Measurements from ENCODE around the gene DEFB123. TPM values are rescaled to one million over a fixed set of nuclear protein-coding genes. Genes with fewer than 3 reads are reported as not detected.

Gene DEFB123
- total and polyA plus RNA-seq, 2 donors (not counting 1 experiment from before 2014, with no cell fraction given): not detected

DNA sequence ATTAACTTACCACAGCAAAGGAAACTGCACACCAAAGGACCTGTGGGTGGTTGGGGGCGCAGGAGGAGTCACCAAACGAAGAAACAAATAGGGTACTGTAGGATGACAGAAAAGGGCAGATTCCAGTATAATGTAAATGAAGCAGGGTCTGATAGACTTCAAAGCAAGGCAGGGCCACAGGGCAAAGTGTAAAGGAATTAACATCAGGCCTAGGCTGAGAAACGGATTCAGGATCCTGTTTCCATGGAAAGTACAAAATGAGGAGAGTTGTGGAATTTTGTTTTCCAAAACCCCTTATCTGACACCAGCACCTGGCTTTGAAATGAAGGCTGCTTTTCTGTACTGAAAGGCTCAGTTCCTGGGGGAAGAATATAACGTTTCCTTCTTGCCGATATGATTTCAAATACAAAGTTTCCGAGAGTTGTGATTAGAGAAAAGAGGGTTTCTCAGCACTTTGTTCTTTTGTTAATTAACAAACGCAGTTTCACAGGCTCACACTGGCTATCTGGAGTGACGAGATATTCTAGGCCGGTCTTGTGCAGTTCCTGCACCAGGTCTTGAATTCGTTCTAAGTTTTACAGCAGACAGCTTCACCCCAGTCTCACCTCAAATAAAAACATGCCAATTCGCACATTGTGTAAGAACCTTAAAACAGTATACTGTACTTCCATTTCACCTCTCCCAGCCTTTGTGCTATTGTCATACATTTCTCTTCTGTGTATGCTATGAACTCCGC lies 5.8 kb downstream of the DEFB123 start:
- Histone ChIP-seq H3K27me3 (ENCODE audit: control insufficient read depth, insufficient read depth, low read length) (no peaks in the 10 kb centered on the region), H3K27ac (ENCODE audit: insufficient read depth, low read length) (no peak overlapping the region), H3K4me3 (replicated peaks in 1 of 4; ENCODE audit: control extremely low read depth in 1 of 4, insufficient read depth in 1 of 4, low read depth in 3 of 4, low read length in 4 of 4) (no peak overlapping the region), H3K4me1 (ENCODE audit: control insufficient read depth, extremely low read depth, insufficient read depth, low read length) (no peaks in the 10 kb centered on the region), H3K9ac (ENCODE audit: insufficient read depth, low read length) (no peak overlapping the region), H3K36me3 (ENCODE audit: control insufficient read depth, insufficient read depth, low read length) (no peaks in the 10 kb centered on the region), H3K79me2 (ENCODE audit: control insufficient read depth, insufficient read depth, low read length) (no peaks in the 10 kb centered on the region), H2AFZ (ENCODE audit: low read length) (no peak overlapping the region), H4K20me1 (ENCODE audit: control insufficient read depth, extremely low read depth, insufficient read depth, low read length) (no peaks in the 10 kb centered on the region), H3K4me2 (ENCODE audit: extremely low read depth, insufficient read depth, low read length) (no peak overlapping the region), H3K9me3 (ENCODE audit: control insufficient read depth, insufficient read depth, low read depth, low read length) (no peaks in the 10 kb centered on the region)
- no peak for DNase-seq (ENCODE audit: low read depth in 2 of 2)
- TF ChIP-seq CTCF (conservative IDR thresholded peaks at IDR 0.05 in 1 of 2, IDR thresholded peaks at IDR 0.05 in 1 of 2; ENCODE audit: low read depth in 1 of 2, low read length in 2 of 2) (no peak), EZH2 (IDR thresholded peaks at IDR 0.05; ENCODE audit: low read length, missing control alignments) (no peak)

- H2AFZ ChIP-seq (ENCODE audit: low read length): no peak overlapping the region
- H3K9ac ChIP-seq (ENCODE audit: insufficient read depth, low read length): no peak overlapping the region
- DNase-seq (ENCODE audit: low read depth in 2 of 2): no peak
- no peak overlapping the region for H3K27ac ChIP-seq (ENCODE audit: insufficient read depth, low read length)
- H3K79me2 ChIP-seq (ENCODE audit: control insufficient read depth, insufficient read depth, low read length): no peaks in the 10 kb centered on the region
- H3K9me3 ChIP-seq (ENCODE audit: control insufficient read depth, insufficient read depth, low read depth, low read length): no peaks in the 10 kb centered on the region
- H3K36me3 ChIP-seq (ENCODE audit: control insufficient read depth, insufficient read depth, low read length): no peaks in the 10 kb centered on the region
- no peaks in the 10 kb centered on the region for H3K4me1 ChIP-seq (ENCODE audit: control insufficient read depth, extremely low read depth, insufficient read depth, low read length)
- no peaks in the 10 kb centered on the region for H4K20me1 ChIP-seq (ENCODE audit: control insufficient read depth, extremely low read depth, insufficient read depth, low read length)
- no peaks in the 10 kb centered on the region for H3K27me3 ChIP-seq (ENCODE audit: control insufficient read depth, insufficient read depth, low read length)
- no peak overlapping the region for H3K4me2 ChIP-seq (ENCODE audit: extremely low read depth, insufficient read depth, low read length)
- TF ChIP-seq CTCF (conservative IDR thresholded peaks at IDR 0.05 in 1 of 2, IDR thresholded peaks at IDR 0.05 in 1 of 2; ENCODE audit: low read depth in 1 of 2, low read length in 2 of 2) (no peak), EZH2 (IDR thresholded peaks at IDR 0.05; ENCODE audit: low read length, missing control alignments) (no peak)
- no peak overlapping the region for H3K4me3 ChIP-seq (replicated peaks in 1 of 4; ENCODE audit: control extremely low read depth in 1 of 4, insufficient read depth in 1 of 4, low read depth in 3 of 4, low read length in 4 of 4)
These were observed 9.3 kb downstream of the DEFB123 start for GRCh38 chr20:31449511-31450414.

DNA sequence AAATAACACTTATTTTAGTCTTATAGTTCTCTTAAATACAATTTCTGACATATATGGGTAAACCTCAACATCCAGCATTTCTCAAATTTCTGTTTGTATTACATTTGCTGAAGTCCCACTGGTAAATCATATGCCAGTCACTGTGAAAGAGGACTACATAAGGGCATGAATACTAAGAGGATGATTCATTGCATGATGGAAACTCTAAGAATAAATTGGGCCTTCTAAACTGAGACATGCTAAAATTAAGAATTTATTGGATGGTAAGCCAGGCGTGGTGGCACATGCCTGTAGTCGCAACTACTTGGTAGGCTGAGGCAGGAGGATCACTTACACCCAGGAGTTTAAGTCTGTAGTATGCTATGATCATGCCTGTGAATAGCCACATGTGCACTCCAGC lies 12.1 kb downstream of the DEFB123 start:
- H3K4me1 ChIP-seq (ENCODE audit: control insufficient read depth, extremely low read depth, insufficient read depth, low read length): no peaks in the 10 kb centered on the region
- H3K27me3 ChIP-seq (ENCODE audit: control insufficient read depth, insufficient read depth, low read length): no peaks in the 10 kb centered on the region
- no peak overlapping the region for H3K4me2 ChIP-seq (ENCODE audit: extremely low read depth, insufficient read depth, low read length)
- H3K36me3 ChIP-seq (ENCODE audit: control insufficient read depth, insufficient read depth, low read length): no peaks in the 10 kb centered on the region
- no peaks in the 10 kb centered on the region for H4K20me1 ChIP-seq (ENCODE audit: control insufficient read depth, extremely low read depth, insufficient read depth, low read length)
- H3K79me2 ChIP-seq (ENCODE audit: control insufficient read depth, insufficient read depth, low read length): no peaks in the 10 kb centered on the region
- H2AFZ ChIP-seq (ENCODE audit: low read length): no peak overlapping the region
- H3K9me3 ChIP-seq (ENCODE audit: control insufficient read depth, insufficient read depth, low read depth, low read length): no peaks in the 10 kb centered on the region
- peak in 1 of 2 donors; percentile 3 for DNase-seq (ENCODE audit: low read depth in 2 of 2)
- no peak overlapping the region for H3K27ac ChIP-seq (ENCODE audit: insufficient read depth, low read length)
- H3K4me3 ChIP-seq (replicated peaks in 1 of 4; ENCODE audit: control extremely low read depth in 1 of 4, insufficient read depth in 1 of 4, low read depth in 3 of 4, low read length in 4 of 4): no peak overlapping the region
- TF ChIP-seq EZH2 (IDR thresholded peaks at IDR 0.05; ENCODE audit: low read length, missing control alignments) (no peak), CTCF (conservative IDR thresholded peaks at IDR 0.05 in 1 of 2, IDR thresholded peaks at IDR 0.05 in 1 of 2; ENCODE audit: low read depth in 1 of 2, low read length in 2 of 2) (no peak)
- H3K9ac ChIP-seq (ENCODE audit: insufficient read depth, low read length): no peak overlapping the region

Measured in fibroblast of lung (primary cell).